ENCODE measurements around the gene LEO1.
"Not testable (repeated sequence)": the region's sequence is repeated elsewhere in the genome, so short reads cannot be mapped to it uniquely, and the experiment has no call there.

Gene LEO1

DNA sequence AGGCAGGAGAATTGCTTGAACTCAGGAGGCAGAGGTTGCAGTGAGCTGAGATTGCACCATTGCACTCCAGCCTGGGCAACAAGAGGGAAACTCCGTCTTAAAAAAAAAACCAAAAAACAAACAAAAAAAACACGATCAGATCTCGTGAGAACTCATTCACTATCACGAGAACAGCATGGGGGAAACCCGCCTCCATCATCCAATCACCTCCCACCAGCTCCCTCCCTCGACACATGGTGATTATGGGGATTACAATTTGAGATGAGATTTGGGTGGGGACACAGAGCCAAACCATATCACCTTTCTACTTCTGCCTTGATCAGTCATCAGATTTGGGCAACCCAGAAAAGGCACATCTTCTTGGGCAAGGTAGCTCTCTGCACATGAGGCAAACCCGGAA, 31.5 kb upstream of the LEO1 start:
- not testable (repeated sequence) for DNase-seq

DNA sequence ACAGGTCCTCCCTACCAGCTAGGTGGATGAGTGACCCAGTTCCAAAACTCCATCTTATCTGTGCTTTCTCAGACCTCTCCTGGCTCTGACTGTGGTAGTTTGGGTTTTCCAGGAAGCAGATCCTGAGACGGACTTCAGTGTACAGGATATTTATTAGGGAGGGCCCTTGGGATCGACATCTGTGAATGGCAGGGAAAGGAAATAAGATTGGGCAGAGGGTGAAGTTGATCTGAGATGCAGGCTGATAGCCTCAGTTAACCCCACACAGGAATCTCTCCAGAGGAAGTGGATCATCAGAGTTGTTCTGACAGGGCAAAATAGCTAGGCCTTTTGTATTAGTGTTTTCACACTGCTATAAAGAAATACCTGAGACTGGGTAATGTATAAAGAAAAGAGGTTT, 30.8 kb upstream of the LEO1 start:
- no peak for DNase-seq

DNA sequence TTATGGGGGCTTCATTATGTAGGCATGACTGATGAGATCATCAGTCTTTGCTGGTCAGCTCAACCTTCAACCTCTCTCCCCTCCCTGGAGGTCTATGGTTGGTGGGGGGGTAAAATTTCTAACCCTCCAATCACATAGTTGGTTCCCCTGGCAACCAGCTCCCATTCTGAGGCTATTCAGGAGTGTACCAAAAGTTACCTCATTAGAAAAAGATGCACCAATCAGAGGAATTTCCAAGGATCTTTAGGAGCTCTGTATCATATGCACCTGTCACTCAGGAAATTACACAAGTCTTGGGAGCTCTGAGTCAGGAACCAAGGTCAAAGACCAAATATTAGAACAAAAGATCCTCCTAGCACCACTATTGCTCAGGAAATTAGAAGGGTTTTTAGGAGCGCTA, 21.4 kb upstream of the LEO1 start:
- DNase-seq: no peak

GRCh38 chr15:51991141-51991540, 19.6 kb upstream of the LEO1 start:
- no peak for DNase-seq

GRCh38 chr15:51982770-51983103, 11.2 kb upstream of the LEO1 start:
- DNase-seq: no peak

- DNase-seq: peak; percentile 78
These were observed 10.6 kb upstream of the LEO1 start for GRCh38 chr15:51982013-51982769.

DNA sequence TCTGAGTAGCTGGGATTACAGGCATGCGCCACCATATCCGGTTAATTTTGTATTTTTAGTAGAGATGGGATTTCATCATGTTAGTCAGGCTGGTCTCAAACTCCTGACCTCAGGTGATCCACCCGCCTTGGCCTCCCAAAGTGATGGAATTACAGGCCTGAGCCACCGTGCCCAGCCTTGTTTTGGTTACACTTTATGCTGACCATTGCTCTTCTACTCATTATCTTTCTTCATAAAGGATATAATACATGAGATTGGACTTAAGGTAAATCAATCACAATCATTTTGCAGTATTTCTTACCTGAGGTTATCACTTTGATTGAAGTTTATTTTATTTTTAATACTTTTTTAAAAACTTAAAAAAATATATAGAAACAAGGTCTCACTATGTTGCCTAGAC, 2.2 kb upstream of the LEO1 start:
- DNase-seq: no peak

DNA sequence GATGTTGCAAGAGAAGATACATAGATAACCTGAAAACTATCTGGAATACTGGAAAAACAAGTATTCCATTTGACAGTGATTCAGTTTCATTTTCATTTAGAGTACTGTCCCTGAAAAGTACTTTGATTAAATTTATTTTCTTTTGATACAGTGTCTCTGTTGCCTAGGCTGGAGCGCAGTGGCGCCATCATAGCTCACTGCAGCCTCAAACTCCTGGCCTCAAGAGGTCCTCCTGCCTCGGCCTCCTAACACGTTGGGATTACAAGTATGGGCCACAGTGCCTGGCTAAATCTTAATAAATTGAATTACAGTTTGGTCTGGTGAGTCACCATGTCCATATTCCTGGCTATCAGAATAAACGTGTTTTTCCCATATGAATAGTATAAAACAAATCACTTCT, 1.6 kb upstream of the LEO1 start:
- DNase-seq: no peak

- no peak for DNase-seq
These were observed 575 bp downstream of the LEO1 start for GRCh38 chr15:51971032-51971374.

GRCh38 chr15:51970132-51970817, 1.3 kb downstream of the LEO1 start:
- no peak for DNase-seq

DNA sequence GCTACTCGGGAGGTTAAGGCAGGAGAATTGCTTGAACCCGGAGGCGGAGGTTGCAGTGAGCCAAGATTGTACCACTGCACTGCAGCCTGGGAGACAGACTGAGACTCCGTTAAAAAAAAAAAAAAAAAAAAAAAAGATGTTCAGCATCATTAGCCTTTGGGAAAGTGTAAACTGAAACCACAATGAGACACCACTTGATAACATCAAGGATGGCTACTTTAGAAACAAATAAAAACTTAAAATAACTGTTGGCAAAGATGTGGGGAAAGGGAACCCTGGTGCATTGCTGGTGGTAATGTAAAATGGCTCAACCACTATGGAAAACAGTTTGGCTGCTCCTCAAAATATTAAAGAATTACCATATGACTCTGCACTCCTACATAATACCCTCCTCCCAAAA, 1.9 kb downstream of the LEO1 start:
- peak; percentile 23 for DNase-seq

DNA sequence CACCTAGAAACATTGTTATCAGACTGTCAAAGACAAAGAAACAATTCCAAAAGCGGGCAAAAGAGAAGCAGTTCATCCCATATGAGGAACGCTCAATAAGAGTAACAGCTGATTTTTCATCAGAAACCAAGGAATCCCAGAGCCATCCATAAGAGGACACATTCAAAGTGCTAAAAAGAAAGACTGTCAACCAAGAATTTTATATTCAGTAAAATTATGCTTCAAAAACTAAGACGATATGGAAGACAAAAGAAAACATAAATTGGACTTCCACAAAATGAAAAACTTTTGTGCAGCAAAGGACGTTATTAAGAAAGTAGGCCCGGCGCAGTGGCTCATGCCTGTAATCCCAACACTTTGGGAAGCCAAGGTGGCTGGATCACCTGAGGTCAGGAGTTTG, 4.0 kb downstream of the LEO1 start:
- DNase-seq: no peak

DNA sequence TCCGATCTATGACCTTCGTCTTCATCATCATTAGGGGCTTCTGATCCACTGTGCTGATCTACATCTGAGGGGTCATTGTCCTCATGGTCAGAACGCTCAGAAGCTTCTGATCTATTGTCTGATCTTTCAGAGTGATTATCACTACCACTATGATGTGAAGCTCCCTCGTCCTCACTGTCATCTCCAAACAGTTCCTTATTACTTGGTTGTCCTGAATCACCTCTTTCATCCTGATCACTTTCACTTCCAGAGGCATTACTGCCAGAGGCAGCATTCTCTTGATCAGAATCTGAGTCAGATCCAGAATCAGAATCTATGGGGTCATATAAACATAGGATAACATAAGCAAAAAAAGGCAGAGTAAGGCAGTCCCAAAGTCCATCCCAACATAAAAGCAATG, 5.4 kb downstream of the LEO1 start:
- DNase-seq: no peak

DNA sequence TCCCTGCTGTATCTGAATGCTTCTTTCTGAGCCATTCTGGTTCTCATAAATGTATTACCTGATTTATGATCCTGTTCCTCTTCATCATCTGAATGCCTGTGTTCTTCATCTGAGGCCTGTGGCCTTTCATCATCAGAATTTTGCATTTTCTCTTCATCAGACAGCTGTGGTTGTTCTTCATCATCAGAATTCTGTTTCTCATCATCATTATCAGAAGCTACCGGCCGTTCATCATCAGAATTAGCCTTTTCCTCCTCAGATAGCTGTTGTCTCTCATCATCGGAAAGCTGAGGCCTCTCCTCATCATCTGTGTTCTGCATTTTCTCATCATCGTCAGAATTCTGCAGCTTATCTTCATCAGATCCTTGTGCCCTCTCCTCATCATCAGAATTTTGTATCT, 5.9 kb downstream of the LEO1 start:
- DNase-seq: no peak

DNA sequence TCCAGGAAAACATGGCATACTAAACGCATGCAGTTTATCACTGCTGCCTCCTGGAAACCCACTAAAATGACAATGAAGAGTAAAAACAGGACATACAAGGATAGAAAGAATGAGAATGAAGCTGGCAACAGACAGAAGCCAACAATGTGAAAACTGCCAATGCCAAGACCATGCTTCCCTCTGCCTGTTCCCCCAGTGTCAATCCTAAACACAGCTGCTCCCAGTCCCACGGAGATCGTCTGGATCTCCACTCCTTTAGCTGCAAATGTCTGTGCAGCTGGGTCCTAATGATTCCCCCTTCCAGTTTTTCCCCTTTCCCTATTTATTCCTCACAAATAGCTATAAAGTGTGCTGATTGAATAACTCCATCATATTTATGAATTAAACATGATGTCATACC, 16.1 kb downstream of the LEO1 start:
- DNase-seq: no peak

DNA sequence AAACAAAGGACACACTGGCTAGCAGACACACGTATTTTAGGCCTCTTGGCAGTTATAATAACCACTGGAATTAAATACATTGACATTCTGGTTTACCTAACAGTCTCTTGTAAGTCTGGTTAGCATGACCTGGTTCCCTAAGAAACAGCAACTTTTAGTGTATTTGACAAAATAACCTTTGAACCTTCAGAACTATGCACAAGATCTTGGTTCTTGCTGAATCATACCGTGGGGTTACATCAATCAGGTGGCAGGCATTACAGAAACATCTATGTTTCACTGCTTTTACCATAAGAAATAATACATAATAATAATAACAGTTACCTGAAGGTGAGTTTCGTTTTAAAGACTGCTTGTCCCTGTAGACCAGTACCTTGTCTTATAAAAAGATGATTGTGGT, 18.8 kb downstream of the LEO1 start:
- DNase-seq: no peak

DNA sequence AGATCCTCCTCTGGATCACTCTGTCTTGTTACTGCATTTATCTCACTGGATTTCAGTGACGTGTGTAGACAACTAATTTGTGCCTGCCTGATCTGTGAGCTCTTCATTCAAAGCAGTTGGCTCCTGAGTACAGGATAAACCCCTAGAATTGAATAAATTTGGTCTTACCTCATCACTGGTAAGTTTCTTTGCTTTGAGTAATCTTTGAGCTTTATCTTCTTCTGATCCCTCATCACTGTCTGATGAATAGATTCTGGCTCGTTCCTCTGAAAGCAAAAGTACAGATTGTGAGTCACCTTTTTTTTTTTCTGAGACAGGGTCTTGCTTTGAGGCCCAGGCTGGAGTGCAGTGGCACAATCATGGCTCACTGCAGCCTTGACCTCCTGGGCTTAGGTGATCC, 24.5 kb downstream of the LEO1 start:
- peak; percentile 13 for DNase-seq

DNA sequence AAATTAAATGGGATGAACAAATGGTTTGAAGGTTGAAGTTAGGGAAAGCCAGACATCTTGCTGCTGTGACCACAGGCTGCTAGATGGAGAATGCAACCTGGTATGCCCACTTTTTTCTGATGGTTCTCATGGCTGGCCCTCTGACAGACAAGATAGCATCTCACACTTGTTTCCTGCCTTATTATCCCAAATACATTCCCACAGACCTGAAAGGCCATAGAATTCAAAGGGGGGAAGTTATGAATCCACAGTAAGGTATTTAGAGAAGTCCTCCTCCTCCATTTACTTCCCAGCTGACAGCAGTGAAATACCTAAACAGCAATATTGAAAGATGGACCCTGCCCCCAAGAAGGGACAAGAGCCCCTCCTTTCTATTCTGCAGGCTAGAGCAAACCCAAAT, 32.4 kb downstream of the LEO1 start:
- DNase-seq: peak; percentile 11

DNA sequence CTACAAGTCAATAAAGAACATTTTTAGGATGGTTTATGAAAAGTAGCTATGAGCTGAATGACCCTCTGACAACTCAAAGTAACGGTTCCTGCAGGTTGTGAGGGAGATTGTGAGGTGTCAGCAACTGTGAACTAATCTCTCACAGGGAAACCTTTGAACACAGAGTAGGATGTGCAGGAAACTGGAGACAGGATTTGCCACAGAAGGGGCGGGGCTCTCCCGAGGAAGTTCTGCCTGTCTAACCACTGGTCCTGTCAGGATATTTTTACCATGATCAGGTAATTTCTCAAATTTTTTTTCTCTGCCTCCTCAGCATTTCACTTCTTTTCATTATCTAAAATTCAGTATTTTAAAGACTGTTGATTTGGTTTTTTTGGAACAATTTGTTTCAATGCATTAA, 33.3 kb downstream of the LEO1 start:
- no peak for DNase-seq

GRCh38 chr15:51936105-51936478, 35.5 kb downstream of the LEO1 start:
- DNase-seq: no peak

DNA sequence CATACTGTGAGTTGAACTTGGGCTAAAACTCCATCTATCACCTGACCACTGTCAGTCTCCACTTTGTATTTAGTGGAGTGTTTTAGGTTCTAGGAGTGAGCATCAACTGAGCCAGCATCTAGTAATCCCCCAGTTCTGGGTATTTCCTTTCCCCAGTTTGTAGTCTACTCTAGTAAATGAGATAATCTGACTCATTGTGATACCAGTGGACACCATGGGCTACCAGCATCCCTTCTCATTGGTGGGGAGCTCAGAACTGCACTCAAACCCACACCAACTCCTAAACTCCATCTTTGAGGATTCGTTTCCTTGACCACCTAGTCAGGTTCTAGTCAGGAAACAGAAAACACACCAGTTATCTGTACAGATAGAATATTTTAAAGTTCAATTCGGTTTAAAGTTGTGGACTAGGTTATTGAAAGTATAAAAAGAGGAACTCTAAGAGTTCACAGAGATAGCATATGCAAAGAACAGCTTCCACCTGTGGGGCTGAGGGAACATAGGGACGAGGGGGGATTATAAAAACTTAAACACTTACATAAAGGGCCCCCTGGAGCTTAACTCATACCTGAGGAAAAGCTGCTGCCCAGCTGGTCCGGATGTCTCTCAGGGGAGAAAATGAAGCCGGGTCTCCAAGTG, 36.0 kb downstream of the LEO1 start:
- DNase-seq: no peak

DNA sequence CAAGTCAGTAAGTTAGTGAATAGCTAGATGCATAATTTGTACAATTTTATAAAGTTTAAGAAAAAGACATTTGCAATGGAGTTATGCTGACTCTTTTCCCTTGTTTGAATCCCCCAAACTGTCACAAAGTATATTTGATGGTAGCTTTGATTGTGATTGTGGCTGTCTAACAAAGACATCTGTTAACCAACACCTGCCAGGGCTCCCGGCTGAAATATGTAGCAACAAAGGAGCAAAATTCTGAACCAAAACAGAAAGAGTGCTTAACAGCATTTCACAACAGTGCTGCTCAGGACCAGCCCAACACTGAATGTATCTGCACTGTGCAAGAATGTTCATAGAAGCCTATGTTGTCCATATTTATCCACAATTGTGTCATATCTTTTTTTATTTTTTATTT, 39.4 kb downstream of the LEO1 start:
- no peak for DNase-seq

DNA sequence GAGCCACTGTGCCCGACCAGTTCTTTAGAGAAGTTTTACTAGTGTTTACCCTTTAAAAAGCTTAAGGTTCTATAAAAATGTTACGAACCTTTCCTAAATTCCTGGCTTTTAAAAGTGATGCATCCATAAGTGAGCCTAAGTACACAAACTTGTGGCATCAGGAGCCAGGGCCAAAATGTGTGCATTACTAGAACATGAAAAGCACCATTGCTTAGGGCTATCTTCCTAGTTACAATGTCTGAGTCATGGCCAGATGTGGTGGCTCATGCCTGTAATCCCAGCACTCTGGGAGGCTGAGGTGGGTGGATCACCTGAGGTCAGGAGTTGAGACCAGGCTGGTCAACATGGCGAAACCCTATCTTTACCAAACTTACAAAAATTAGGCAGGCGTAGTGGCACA, 39.9 kb downstream of the LEO1 start:
- peak; percentile 10 for DNase-seq

- DNase-seq: no peak
These were observed 40.6 kb downstream of the LEO1 start for GRCh38 chr15:51931016-51931415.

DNA sequence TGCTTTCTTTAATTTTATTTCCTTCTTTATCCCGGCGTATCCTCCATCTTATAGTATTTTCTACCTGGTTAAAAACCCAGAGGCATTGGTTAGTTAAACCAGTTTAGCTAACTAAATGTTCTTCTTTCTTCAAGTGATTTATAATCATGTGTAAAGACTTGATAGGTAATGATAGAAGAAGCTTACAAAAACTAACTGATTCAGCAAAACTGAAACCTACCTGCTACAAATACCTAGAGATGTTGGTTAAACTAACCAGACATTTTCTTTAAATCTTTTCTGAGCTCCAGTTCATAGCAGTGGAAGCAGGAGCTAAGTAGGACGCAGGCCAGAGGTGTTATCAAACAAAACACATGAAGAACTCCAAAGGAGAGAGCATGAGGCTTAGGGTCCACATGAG, 44.8 kb downstream of the LEO1 start:
- no peak for DNase-seq
